Neural cell (in vitro differentiated cells): Measurements from ENCODE around the gene ZFR2. TPM values are rescaled to one million over a fixed set of nuclear protein-coding genes. Genes with fewer than 3 reads are reported as not detected.

Experiments
- H2AFZ ChIP-seq: fragments of 200-600, 300-800 bp; sonication (generic), shearing (Covaris generic); 2 replicates; pipeline ENCODE4 v1.6.0; 2014; ENCODE audit warnings: low read depth, mild to moderate bottlenecking, antibody characterized with exemption, low read length, moderate library complexity
- H3F3A ChIP-seq: fragments of 200-600 bp; shearing (Covaris generic); 2 replicates; pipeline ENCODE4 v1.6.1; 2016; ENCODE audit warnings: mild to moderate bottlenecking, moderate library complexity, mixed read lengths, antibody characterized with exemption, low read length; ENCODE audit not compliant: insufficient read depth, poor library complexity, severe bottlenecking
- H3K27ac ChIP-seq: fragments of 200-600, 300-800 bp; sonication (generic), shearing (Covaris generic); 2 replicates; pipeline ENCODE4 v1.5.1; 2014; ENCODE audit warnings: mild to moderate bottlenecking, low read length, moderate library complexity
- H3K27me3 ChIP-seq: fragments of 300-800, 200-600 bp; sonication (generic), shearing (Covaris generic); 2 replicates; pipeline ENCODE4 v1.6.0; 2014; ENCODE audit warnings: mild to moderate bottlenecking, low read depth, low read length, moderate library complexity; ENCODE audit not compliant: insufficient read depth
- H3K36me3 ChIP-seq: fragments of 300-800, 200-600 bp; sonication (generic), shearing (Covaris generic); 2 replicates; pipeline ENCODE4 v1.5.1; 2014; ENCODE audit warnings: mild to moderate bottlenecking, antibody characterized with exemption, low read length, moderate library complexity; ENCODE audit not compliant: insufficient read depth
- H3K4me2 ChIP-seq: fragments of 300-800, 200-600 bp; sonication (generic), shearing (Covaris generic); 2 replicates; pipeline ENCODE4 v1.6.0; 2014; ENCODE audit warnings: mild to moderate bottlenecking, low read length
- H3K4me3 ChIP-seq: fragments of 300-800, 200-600 bp; sonication (generic), shearing (Covaris generic); 2 replicates; pipeline ENCODE4 v1.5.1; 2014; ENCODE audit warnings: mild to moderate bottlenecking, low read length, moderate library complexity
- H3K79me2 ChIP-seq: fragments of 200-600 bp; shearing (Covaris generic); replicated peaks from 2 replicates; pipeline ENCODE4 v1.6.0; 2014; ENCODE audit warnings: mild to moderate bottlenecking, low read length, moderate library complexity; ENCODE audit not compliant: insufficient read depth
- H3K9ac ChIP-seq: fragments of 300-800, 200-600 bp; sonication (generic), shearing (Covaris generic); 2 replicates; pipeline ENCODE4 v1.6.1; 2016; ENCODE audit warnings: mild to moderate bottlenecking, low read length, mixed read lengths
- H3K9me2 ChIP-seq: fragments of 200-600 bp; shearing (Covaris generic); 2 replicates; pipeline ENCODE4 v1.6.1; 2016; ENCODE audit warnings: mild to moderate bottlenecking, low read length, mixed read lengths; ENCODE audit not compliant: insufficient read depth
- H3K9me3 ChIP-seq: fragments of 200-600, 300-800 bp; sonication (generic), shearing (Covaris generic); 2 replicates; pipeline ENCODE4 v1.6.1; 2016; ENCODE audit warnings: mild to moderate bottlenecking, mixed run types, low read length, moderate library complexity, mixed read lengths
- H4K20me1 ChIP-seq: fragments of 200-600 bp; shearing (Covaris generic); 2 replicates; pipeline ENCODE4 v1.6.1; 2016; ENCODE audit warnings: mild to moderate bottlenecking, mixed run types; ENCODE audit not compliant: insufficient read depth
- EZH2 ChIP-seq: fragments of 200-600, 300-800 bp; shearing (Covaris generic), sonication (generic); IDR thresholded peaks from 2 replicates; pipeline ENCODE4 v1.6.1; 2014; ENCODE audit warnings: antibody characterized with exemption, low read length, borderline replicate concordance, mild to moderate bottlenecking; ENCODE audit not compliant: insufficient read depth, poor library complexity, severe bottlenecking
- POLR2AphosphoS5 ChIP-seq: IDR thresholded peaks from 2 replicates; pipeline ENCODE4 v1.6.1; 2012
- SMC3 ChIP-seq: fragments of 450-650 bp; conservative IDR thresholded peaks from 2 replicates; pipeline ENCODE4 v1.6.1; 2014; ENCODE audit warnings: antibody characterized with exemption, mild to moderate bottlenecking, moderate library complexity; ENCODE audit not compliant: poor library complexity
- TAF1 ChIP-seq: IDR thresholded peaks from 2 replicates; pipeline ENCODE4 v1.6.1; 2012; ENCODE audit warnings: low read depth
- polyA plus RNA-seq: library from polyadenylated mRNA; depleted of rRNA; stranded (reverse); fragments of >200 nt; gene quantifications from 2 replicates; pipeline ENCODE4 v1.2.3, GENCODE V29; 2014
- TF ChIP-seq, protein P1 (sequence below): fragments of 450-650 bp; IDR thresholded peaks from 2 replicates; pipeline ENCODE4 v1.5.1; 2014; ENCODE audit warnings: antibody characterized with exemption, mild to moderate bottlenecking, moderate library complexity; ENCODE audit not compliant: poor library complexity, severe bottlenecking
- TF ChIP-seq, protein P2 (sequence below): IDR thresholded peaks from 2 replicates; pipeline ENCODE4 v1.6.1; 2012; ENCODE audit warnings: borderline replicate concordance

ZFR2 gene
- polyA plus RNA-seq, 1 donor from 2014 or later: 9.0 TPM

DNA sequence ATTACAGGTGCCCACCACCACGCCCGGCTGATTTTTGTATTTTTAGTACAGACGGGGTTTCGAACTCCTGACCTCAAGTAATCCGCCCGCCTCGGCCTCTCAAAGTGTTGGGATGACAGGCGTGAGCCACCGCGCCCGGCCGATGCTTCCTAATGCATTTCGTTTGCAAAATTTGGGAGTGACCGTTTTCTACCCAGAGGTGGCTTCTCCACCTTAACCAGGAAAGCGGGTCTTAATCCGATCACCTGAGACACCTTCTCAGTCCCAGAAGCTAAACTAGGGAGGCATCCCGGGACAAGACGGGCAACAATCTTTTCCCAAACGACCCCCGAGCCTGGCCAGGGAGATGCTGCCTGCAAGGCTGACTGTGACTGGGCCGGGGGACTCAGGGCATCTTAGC is 67.8 kb downstream of the ZFR2 start (continued):
- TF ChIP-seq, protein P1, sequence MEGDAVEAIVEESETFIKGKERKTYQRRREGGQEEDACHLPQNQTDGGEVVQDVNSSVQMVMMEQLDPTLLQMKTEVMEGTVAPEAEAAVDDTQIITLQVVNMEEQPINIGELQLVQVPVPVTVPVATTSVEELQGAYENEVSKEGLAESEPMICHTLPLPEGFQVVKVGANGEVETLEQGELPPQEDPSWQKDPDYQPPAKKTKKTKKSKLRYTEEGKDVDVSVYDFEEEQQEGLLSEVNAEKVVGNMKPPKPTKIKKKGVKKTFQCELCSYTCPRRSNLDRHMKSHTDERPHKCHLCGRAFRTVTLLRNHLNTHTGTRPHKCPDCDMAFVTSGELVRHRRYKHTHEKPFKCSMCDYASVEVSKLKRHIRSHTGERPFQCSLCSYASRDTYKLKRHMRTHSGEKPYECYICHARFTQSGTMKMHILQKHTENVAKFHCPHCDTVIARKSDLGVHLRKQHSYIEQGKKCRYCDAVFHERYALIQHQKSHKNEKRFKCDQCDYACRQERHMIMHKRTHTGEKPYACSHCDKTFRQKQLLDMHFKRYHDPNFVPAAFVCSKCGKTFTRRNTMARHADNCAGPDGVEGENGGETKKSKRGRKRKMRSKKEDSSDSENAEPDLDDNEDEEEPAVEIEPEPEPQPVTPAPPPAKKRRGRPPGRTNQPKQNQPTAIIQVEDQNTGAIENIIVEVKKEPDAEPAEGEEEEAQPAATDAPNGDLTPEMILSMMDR: no peak
- TF ChIP-seq TAF1: no peak

DNA sequence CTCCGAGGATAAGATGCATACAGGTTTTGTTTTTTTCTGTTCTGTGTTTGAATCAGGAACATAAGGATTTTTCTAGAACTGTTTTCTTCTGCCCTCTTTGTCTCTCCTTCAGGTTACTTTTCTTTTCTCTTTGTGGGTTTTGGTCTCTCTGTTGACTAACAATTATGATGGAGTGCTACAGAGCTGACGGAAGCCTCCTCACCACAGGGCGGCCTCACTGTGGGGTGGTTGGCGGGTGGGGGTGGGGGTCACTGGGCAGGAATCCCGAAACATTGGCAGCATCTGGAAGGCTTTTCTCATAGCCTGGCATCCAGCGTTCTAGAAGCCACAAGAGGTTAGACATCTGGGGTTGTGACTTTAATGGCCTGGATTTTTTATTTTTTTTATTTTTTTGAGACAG is 70.7 kb downstream of the ZFR2 start:
- Histone ChIP-seq H3K79me2 (no peaks in the 10 kb centered on the region), H3K4me3 (no peak overlapping the region), H3F3A (no peaks in the 10 kb centered on the region), H3K4me2 (no peak overlapping the region), H2AFZ (no peak overlapping the region), H3K9me2 (no peaks in the 10 kb centered on the region), H4K20me1 (no peaks in the 10 kb centered on the region), H3K9ac (no peak overlapping the region), H3K36me3 (no peaks in the 10 kb centered on the region), H3K27ac (no peak overlapping the region), H3K27me3 (peaks cover 7% of the 10 kb centered on the region), H3K9me3 (no peaks in the 10 kb centered on the region)
- no peak for TF ChIP-seq EZH2
- TF ChIP-seq, protein P2, sequence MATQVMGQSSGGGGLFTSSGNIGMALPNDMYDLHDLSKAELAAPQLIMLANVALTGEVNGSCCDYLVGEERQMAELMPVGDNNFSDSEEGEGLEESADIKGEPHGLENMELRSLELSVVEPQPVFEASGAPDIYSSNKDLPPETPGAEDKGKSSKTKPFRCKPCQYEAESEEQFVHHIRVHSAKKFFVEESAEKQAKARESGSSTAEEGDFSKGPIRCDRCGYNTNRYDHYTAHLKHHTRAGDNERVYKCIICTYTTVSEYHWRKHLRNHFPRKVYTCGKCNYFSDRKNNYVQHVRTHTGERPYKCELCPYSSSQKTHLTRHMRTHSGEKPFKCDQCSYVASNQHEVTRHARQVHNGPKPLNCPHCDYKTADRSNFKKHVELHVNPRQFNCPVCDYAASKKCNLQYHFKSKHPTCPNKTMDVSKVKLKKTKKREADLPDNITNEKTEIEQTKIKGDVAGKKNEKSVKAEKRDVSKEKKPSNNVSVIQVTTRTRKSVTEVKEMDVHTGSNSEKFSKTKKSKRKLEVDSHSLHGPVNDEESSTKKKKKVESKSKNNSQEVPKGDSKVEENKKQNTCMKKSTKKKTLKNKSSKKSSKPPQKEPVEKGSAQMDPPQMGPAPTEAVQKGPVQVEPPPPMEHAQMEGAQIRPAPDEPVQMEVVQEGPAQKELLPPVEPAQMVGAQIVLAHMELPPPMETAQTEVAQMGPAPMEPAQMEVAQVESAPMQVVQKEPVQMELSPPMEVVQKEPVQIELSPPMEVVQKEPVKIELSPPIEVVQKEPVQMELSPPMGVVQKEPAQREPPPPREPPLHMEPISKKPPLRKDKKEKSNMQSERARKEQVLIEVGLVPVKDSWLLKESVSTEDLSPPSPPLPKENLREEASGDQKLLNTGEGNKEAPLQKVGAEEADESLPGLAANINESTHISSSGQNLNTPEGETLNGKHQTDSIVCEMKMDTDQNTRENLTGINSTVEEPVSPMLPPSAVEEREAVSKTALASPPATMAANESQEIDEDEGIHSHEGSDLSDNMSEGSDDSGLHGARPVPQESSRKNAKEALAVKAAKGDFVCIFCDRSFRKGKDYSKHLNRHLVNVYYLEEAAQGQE: no peak
- no peak for TF ChIP-seq TAF1
- TF ChIP-seq, protein P1: no peak

DNA sequence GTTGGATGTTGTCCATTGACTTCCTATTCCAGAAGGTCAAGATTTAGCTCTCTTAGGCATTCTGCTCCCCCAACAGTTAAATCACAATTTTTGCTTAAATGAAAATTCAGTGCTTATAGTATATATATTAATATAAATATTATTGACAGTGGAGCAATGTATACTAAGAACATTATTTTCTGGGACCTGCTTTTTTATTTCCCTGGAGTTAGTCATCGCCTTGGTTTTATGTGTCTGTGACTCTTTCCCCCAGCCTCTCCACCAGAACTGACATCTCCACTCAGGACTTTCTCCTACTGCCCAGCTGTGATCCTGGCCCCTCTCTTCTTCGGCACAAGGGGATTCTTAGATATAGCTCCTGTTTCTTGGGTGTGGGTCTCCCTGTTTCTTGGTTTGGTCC is 72.5 kb downstream of the ZFR2 start:
- H3K4me2 ChIP-seq: no peak overlapping the region
- no peak for TF ChIP-seq SMC3
- TF ChIP-seq, protein P2: no peak
- TF ChIP-seq TAF1: no peak
- TF ChIP-seq, protein P1: no peak
- no peak for TF ChIP-seq POLR2AphosphoS5
- no peaks in the 10 kb centered on the region for H3K36me3 ChIP-seq
- H3K9ac ChIP-seq: no peak overlapping the region
- no peaks in the 10 kb centered on the region for H4K20me1 ChIP-seq
- no peaks in the 10 kb centered on the region for H3K9me3 ChIP-seq
- H3K27ac ChIP-seq: no peak overlapping the region
- H3K9me2 ChIP-seq: no peaks in the 10 kb centered on the region
- no peaks in the 10 kb centered on the region for H3K79me2 ChIP-seq
- no peaks in the 10 kb centered on the region for H3F3A ChIP-seq
- peaks cover under 1% of the 10 kb centered on the region for H3K27me3 ChIP-seq
- no peak overlapping the region for H3K4me3 ChIP-seq
- H2AFZ ChIP-seq: no peak overlapping the region
